ENCODE data around the gene GADD45A.
"Not testable (repeated sequence)": the region's sequence is repeated elsewhere in the genome, so short reads cannot be mapped to it uniquely, and the experiment has no call there.

The GADD45A gene

GRCh38 chr1:67722292-67722944 lies 37.4 kb downstream of the GADD45A start:
- DNase-seq: no peak

- DNase-seq: no peak
These were observed 38.1 kb downstream of the GADD45A start for GRCh38 chr1:67723126-67723525.

- DNase-seq: no peak
These were observed 38.6 kb downstream of the GADD45A start for GRCh38 chr1:67723620-67724019.

- DNase-seq: no peak
These were observed 40.0 kb downstream of the GADD45A start for GRCh38 chr1:67724928-67725560.

- DNase-seq: no peak
These were observed 41.2 kb downstream of the GADD45A start for GRCh38 chr1:67726224-67726623.

GRCh38 chr1:67729872-67730271 lies 44.9 kb downstream of the GADD45A start:
- DNase-seq: no peak

- not testable (repeated sequence) for DNase-seq
These were observed 45.3 kb downstream of the GADD45A start for GRCh38 chr1:67730312-67730711.

- no peak for DNase-seq
These were observed 46.3 kb downstream of the GADD45A start for GRCh38 chr1:67731322-67731721.

GRCh38 chr1:67732750-67733151 lies 47.8 kb downstream of the GADD45A start:
- DNase-seq: no peak

GRCh38 chr1:67733681-67734322 lies 48.8 kb downstream of the GADD45A start:
- DNase-seq: no peak

- DNase-seq: no peak
These were observed 49.3 kb downstream of the GADD45A start for GRCh38 chr1:67734323-67734690.

GRCh38 chr1:67735206-67735605 lies 50.2 kb downstream of the GADD45A start:
- DNase-seq: no peak

GRCh38 chr1:67735806-67736627 lies 51.0 kb downstream of the GADD45A start:
- DNase-seq: peak; percentile 17

GRCh38 chr1:67736750-67737149 lies 51.7 kb downstream of the GADD45A start:
- DNase-seq: no peak

GRCh38 chr1:67737875-67738274 lies 52.9 kb downstream of the GADD45A start:
- no peak for DNase-seq

Data from central memory CD4-positive, alpha-beta T cell (primary cell).